ENCODE measurements around the gene CACNB4.
"Not testable (repeated sequence)": the region's sequence is repeated elsewhere in the genome, so short reads cannot be mapped to it uniquely, and the experiment has no call there.

Gene CACNB4

DNA sequence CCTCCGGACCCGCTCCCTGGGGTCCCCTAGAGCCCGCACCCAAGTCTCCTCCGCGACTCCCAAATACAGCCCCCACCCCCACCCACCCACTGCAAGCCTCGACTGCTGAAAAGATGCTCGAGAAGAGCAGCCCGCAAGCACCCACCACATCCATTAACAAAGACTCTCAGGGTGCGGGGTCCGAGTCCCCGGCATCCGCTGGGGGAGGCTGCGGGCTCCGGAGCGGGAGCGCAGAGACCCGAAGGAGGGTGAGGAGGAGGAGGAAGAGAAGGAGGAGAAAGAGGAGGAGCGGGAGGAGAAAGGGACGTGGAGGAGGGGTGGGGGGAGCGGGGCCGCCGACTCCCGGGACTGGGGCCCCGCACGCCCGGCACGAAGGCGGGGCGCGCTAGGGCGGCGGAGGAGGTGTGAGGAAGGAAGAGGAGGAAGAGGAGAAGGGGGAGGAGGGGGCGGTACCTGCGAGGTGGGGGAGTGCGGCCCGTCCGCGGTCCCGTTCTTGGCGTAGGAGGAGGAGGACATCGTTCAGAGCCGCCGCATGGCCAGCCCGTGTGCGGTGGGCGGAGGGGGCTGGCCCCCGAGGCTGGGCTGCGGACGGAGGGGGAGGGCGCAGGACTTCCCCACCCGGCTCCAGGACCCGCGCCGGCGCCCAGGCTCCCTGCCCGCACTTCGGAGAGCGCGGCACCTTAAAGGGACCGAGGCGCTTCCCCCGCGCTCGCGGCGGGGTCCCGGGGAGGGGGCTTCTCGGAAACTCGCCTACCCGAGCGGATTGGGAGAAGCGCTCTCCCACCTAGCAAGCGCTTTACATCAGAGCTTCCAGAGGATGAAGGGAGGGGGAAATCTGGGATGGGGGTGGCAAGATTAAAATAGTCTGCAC lies at the start of gene CACNB4:
CACNB4 (minus strand) TSS at position 549 of the 871 bp plus-strand sequence.
- DNase-seq = no peak

DNA sequence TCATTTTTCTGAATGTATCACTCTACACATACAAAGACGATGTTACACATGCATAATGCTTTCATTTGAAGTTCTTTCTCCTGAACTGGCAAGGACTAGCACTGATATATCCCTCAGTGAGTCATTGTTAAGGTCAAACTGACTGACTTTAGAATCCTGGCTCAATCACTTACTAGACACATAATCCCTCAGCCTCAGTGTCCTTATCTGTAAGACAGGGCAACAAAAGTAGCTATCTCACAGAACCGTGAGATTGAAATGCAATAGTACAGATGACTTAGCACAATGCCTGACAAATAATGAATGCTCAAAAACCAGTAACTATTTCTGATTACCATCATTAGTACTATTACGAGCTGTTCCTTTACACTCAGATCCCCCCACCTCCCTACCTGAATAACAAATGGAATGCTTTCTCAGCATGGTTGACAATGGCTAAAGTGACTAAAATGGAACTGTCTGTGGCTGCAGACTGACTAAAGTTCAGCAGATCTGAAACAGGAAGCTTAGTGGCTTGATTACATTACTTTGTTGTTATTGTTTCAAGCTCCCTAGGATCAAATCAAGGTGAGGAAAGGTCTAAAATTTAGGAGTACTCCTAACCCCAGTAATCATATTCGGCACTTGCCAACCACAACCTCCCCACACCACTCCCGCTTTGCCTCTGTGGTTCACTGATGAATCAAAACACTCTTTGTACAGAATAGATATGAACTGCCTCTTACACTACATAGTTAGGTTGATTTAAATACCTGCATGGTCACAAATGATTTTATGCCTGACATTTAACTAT lies 35.8 kb upstream of the CACNB4 start:
- no peak for DNase-seq

GRCh38 chr2:152132306-152132705 lies 33.5 kb upstream of the CACNB4 start:
- no peak for DNase-seq

GRCh38 chr2:152127628-152128027 lies 28.8 kb upstream of the CACNB4 start:
- no peak for DNase-seq

GRCh38 chr2:152126664-152127063 lies 27.8 kb upstream of the CACNB4 start:
- DNase-seq = no peak

DNA sequence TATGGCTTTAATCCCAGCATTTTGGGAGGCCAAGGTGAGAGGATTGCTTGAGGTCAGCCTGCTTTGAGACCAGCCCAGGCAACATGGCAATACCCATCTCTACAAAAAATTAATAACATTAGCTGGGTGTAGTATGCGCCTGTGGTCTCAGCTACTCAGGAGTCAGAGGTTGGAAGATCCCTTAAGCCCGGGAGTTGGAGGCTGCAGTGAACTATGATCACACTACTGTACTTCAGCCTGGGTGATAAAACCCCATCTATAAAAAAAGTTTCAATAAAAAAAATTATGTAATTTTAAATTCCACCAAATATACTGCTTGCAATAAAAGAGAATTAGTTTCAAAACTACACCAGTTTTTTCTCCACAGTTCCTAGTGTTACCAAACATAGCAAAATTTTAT lies 23.3 kb upstream of the CACNB4 start:
- no peak for DNase-seq

GRCh38 chr2:152120430-152120829 lies 21.6 kb upstream of the CACNB4 start:
- DNase-seq = no peak

- DNase-seq = no peak
Observed at GRCh38 chr2:152115952-152116351, 17.1 kb upstream of the CACNB4 start.

DNA sequence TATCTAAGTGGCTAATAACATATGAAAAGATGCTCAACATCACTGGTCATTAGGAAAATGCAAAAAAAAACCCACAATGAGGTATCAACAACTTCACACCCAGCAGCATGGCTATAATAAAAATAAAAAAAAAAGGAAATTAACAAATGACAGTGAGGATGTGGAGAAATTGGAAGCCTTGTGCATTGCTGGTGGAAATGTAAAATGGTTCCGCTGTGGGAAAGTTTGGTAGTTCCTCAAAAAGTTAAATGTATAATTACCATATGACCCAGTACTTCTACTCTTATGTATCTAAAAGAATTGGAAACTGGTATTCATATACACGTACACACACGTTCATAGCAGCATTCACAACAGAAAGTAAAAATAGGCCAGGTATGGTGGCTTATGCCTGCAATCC lies 15.5 kb upstream of the CACNB4 start:
- no peak for DNase-seq

- not testable (repeated sequence) for DNase-seq
Observed at GRCh38 chr2:152107140-152107539, 8.3 kb upstream of the CACNB4 start.

- DNase-seq = no peak
Observed at GRCh38 chr2:152106464-152106863, 7.6 kb upstream of the CACNB4 start.

DNA sequence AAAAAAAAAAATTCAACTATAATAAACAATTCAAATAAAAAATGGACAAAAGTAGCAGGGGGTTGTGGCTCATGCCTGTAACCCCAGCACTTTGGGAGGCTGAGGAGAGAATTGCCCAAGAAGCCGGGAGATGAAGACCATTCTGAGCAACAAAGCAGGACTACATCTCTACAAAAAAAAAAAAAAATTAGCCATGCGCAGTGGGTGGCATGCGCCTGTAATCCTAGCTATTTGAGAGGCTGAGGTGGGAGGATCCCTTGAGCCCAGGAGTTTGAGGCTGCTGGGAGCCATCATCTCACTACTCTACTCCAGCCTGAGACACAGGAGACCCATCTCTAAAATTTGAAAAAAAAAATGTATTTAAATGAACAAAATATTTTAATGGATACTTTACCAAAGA lies 4.4 kb upstream of the CACNB4 start:
- DNase-seq = no peak

- no peak for DNase-seq
Observed at GRCh38 chr2:152100961-152101360, 2.1 kb upstream of the CACNB4 start.

DNA sequence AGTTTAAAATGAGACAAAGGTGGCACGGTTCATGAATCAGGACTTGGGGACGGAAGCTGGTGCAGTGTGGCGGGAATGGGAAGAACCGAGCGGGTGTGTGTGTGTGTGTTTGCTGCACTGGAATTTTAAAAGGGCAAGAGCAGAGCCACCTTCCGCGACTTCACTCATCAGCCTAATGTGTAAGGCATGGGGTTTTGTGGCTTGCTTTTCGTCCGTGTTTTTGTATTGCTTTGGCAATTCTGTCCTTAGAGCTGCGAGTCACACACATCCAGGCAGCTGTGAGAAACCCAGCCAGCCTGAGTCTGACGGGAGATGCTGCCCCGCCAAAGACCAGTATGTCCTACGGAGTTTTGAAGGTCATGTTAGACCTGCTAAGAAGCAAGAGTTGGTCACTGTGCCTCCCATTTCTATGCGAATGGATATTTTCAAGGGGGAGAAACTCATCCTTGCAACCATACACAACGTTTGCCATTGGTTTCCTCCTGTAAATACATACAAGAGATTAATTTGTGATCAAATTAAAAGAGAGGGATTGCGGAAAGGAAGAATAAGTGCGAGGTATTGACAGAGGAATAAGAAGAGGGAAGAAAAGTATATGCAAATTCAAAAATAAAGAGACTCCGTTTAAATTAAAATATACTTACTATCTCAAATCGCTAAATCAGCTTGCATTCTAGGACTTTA lies 665 bp upstream of the CACNB4 start:
- DNase-seq = no peak

DNA sequence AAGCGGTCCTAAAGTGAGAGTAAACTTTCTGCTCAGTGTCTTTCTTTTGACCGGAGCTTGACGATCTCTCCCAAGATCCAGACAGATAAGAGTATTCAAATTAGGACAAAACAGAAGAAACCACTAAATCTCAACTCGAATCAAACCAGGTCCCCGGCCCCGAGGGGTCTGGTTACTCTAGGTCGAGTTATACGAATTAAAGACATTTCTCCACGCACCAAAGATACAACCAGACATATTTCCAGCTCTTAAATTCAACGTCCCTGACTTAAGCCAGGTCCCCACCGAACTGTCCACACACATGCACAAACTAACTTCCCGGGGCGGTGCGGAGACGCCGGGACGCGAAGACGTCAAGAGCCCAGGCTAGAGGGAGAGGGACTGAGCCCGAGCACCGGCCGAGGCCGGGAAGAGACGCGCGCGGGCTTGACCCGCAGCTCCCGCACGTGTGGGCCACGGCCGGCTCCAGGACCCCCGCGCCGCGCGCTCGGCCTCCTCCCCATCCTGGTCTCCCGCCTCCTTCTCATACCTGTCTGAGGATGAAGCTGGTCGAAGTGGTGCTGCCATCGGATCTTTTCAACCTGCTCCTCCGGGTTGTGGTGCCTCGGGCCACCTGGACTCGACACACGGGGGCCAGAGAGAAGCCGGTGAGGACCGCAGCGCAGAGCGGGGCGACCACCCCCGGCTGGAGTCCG lies 896 bp downstream of the CACNB4 start:
- DNase-seq = no peak

DNA sequence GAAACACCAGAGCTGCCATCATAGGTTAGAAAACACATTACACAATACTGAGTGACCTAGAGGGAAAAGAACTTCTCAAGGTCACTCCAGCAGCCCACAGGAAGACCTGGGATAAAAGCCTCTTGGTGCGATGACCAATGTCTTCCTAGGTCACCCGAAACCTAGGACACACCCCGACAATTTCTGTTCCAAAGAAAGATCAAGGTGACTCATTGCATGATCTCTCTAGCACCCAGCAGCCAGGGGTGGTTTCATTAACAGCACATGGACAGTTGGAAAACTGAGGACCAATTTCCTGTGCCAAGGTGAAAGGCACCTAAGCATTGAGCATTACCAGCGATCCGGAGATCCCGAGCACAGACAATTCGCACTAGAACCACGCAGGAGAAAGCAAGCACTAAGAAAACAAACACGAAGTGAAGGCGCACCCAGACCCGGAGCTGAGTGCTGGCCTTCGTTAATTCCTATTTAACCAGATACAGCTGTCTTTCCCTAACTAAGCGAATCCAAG lies 1.5 kb downstream of the CACNB4 start:
- no peak for DNase-seq

- no peak for DNase-seq
Observed at GRCh38 chr2:152095146-152095545, 3.7 kb downstream of the CACNB4 start.

DNA sequence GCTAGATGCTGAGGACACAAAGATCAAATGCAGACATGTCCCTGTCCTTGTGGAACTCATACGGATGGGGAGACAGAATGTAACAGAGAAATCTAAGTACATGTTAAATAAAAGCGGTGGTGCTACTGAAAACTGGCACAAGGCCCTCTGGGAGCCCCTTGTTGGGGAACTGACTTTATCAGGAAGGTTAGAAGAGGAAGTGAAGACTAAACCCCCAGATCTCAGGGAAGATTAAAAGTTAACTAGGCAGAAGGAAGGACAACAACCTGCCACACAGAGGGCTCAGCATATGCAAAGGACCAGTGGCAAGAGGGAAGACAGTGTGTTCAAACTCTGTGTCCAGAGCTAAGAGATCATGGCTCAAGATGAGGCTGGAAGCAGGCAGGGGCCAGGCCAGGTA lies 4.8 kb downstream of the CACNB4 start:
- no peak for DNase-seq

GRCh38 chr2:152093464-152093863 lies 5.4 kb downstream of the CACNB4 start:
- DNase-seq = no peak

DNA sequence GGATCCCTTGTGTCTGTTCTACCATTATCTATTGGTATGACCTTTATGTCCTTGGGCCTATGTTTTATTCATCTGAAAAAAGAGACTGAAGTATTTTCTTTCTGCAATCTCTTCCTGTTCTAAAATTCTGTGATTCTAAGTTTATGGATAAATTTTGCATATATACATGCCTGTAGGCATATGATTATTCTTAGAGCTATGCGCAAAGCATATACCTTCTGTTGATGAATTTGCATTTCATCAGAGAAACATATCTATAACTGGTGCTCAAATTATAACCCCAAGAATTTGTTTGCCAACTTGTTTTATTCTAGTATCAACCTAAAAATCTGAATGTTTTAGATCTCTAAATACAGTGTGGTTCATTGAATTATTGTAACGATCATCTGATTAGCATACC lies 6.7 kb downstream of the CACNB4 start:
- no peak for DNase-seq

DNA sequence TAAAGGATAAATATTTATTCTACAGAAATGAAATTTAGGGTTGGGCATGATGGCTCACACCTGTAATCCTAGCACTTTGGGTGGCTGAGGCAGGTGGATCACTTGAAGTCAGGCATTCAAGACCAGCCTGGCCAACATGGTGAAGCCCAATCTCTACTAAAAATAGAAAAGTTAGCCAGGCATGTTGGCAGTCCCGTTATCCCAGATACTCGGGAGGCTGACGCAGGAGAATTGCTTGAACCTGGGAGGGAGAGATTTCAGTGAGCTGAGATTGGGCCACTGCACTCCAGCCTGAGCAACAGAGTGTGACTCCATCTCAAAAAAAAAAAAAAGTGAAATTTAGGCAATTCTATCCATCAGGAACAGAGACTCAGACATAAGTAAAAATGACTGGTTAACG lies 8.1 kb downstream of the CACNB4 start:
- not testable (repeated sequence) for DNase-seq

DNA sequence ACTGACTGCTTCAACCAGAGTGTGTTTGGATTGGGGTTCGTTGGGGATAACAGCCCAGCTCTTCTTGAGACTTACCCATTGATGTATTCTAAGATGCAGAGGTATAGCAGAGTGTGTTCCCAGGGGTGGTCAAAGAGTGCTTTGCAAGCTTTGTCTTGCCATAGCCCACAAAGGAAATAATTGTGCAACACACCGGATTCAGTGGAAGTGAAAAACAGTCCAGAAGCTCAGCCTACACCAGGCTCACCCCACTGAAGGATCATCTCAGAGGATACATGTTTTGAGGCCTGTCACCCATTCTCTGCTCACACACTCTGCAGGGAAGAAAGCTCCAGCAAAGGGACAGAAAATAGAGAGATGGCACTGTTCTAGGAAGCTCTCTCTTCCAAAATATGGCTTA lies 9.6 kb downstream of the CACNB4 start:
- DNase-seq = no peak

- no peak for DNase-seq
Observed at GRCh38 chr2:152088006-152088405, 10.8 kb downstream of the CACNB4 start.
